Measurements from ENCODE around the gene LYVE1. TPM values are rescaled to one million over a fixed set of nuclear protein-coding genes. Genes with fewer than 3 reads are reported as not detected.

LYVE1 gene
- total RNA-seq, 2 experiments from 2014 or later = not detected

DNA sequence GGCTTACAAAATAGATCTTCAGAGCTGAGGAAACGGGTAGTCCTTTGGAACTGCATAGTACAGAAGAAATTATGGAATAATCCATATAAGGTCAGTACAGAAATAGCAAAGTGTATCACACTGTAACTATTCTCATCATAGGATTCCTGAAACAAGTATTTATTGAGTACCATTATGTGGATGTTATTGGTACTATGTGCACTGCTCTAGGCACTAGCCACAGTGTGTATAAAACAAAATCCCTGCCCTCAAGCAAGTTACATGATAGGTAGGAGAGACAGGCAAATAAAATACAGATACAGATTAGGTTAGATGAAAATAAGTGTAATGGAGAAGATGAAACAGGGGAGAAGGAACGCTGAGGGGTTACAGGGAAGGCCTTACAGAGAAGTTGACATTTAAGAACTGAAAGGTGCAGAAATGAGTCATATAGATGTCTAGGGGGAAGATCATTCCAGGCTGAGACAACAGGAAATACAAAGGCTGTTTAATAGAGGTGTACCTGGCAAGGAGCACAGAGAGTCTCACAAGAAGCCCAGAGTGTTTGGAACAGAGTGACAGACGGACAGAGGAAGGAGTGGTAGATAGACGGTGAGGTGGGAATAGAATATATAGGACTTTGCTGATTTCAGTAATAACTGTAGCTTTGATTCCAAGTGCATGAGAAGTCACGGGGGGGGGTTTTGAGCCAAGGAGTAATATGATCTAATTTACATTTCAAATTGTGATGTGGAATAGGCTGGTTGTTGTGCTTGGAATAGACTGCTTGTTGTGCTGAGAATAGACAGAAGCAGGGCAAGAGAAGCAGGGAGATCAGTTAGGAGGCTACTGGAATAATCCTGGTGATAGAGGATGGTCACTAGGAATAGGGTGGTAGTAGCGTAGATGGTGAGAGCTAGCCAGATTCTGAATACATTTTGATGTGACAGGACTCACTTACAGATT, 41.2 kb downstream of the LYVE1 start:
- Mint-ChIP-seq H3K4me3 (no peak overlapping the region), H3K4me1 (ENCODE audit: low read depth) (peaks cover 8% of the 10 kb centered on the region), H3K36me3 (ENCODE audit: low read depth) (peaks cover 75% of the 10 kb centered on the region), H3K9me3 (no peaks in the 10 kb centered on the region), H3K27ac (no peak overlapping the region), H3K27me3 (no peaks in the 10 kb centered on the region)
- ChIA-PET POLR2A (interaction anchor here (0.5 kb wide), 1 partner anchor 10 kb away, joined by 3 read pairs; no protein-coding TSS in a partner anchor), CTCF (interaction anchor here (1.6 to 2.3 kb wide), 2 partner anchors 14 kb away, joined by 8 to 21 read pairs; partner anchors contain the start of gene RNF141)
- no peak overlapping the region for H3K27ac ChIP-seq (ENCODE audit: low read depth in 1 of 2, low read length in 2 of 2)
- peaks cover 65% of the 10 kb centered on the region for H3K36me3 ChIP-seq (ENCODE audit: insufficient read depth, low read length)
- DNase-seq (no peak), ATAC-seq (ENCODE audit: poor library complexity) (no peak)
- no peak overlapping the region for H3K4me3 ChIP-seq (ENCODE audit: low read length)
- H3K4me1 ChIP-seq (ENCODE audit: insufficient read depth, low read length) = no peaks in the 10 kb centered on the region
- intact Hi-C loops (cut with DNase I, micrococcal nuclease) = no loop called here
- TF ChIP-seq, protein P1, sequence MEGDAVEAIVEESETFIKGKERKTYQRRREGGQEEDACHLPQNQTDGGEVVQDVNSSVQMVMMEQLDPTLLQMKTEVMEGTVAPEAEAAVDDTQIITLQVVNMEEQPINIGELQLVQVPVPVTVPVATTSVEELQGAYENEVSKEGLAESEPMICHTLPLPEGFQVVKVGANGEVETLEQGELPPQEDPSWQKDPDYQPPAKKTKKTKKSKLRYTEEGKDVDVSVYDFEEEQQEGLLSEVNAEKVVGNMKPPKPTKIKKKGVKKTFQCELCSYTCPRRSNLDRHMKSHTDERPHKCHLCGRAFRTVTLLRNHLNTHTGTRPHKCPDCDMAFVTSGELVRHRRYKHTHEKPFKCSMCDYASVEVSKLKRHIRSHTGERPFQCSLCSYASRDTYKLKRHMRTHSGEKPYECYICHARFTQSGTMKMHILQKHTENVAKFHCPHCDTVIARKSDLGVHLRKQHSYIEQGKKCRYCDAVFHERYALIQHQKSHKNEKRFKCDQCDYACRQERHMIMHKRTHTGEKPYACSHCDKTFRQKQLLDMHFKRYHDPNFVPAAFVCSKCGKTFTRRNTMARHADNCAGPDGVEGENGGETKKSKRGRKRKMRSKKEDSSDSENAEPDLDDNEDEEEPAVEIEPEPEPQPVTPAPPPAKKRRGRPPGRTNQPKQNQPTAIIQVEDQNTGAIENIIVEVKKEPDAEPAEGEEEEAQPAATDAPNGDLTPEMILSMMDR (IDR thresholded peaks at IDR 0.05) = no peak
- no peaks in the 10 kb centered on the region for H3K9me3 ChIP-seq (ENCODE audit: control insufficient read depth in 1 of 2, insufficient read depth in 1 of 2, low read length in 2 of 2)
- no peaks in the 10 kb centered on the region for H3K27me3 ChIP-seq (ENCODE audit: control insufficient read depth in 1 of 2, insufficient read depth in 2 of 2, low read length in 2 of 2)

DNA sequence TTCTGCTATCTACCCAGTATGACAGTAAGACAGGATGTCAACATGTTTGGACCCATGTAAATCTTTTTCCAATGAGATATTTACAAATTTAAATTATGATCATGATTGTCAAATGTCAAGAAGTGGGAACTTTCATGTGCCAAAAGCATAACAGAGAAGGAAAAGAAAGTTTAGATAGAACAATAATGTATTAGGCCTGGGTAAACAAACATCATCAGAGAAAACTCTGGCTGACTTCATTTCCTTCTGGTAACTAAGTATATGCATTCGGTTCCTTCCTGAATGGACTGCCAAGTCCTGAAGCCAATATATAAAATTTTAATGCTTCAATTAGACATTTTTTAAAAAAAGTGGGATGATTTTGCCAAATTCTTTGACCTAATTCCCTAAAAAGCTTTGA, 44.0 kb downstream of the LYVE1 start:
- intact Hi-C loops (cut with DNase I, micrococcal nuclease) = no loop called here
- H3K9me3 Mint-ChIP-seq = no peaks in the 10 kb centered on the region
- Histone ChIP-seq H3K9me3 (ENCODE audit: control insufficient read depth in 1 of 2, insufficient read depth in 1 of 2, low read length in 2 of 2) (no peaks in the 10 kb centered on the region), H3K27me3 (ENCODE audit: control insufficient read depth in 1 of 2, insufficient read depth in 2 of 2, low read length in 2 of 2) (no peaks in the 10 kb centered on the region), H3K36me3 (ENCODE audit: insufficient read depth, low read length) (peaks cover 62% of the 10 kb centered on the region), H3K27ac (ENCODE audit: low read depth in 1 of 2, low read length in 2 of 2) (no peak overlapping the region), H3K4me1 (ENCODE audit: insufficient read depth, low read length) (no peaks in the 10 kb centered on the region), H3K4me3 (ENCODE audit: low read length) (no peak overlapping the region)
- ATAC-seq (ENCODE audit: poor library complexity) (no peak), DNase-seq (no peak)
- no peak overlapping the region for H3K27ac Mint-ChIP-seq
- no peaks in the 10 kb centered on the region for H3K27me3 Mint-ChIP-seq
- TF ChIP-seq, protein P1 (IDR thresholded peaks at IDR 0.05) = no peak
- H3K4me3 Mint-ChIP-seq = no peak overlapping the region
- peaks cover 81% of the 10 kb centered on the region for H3K36me3 Mint-ChIP-seq (ENCODE audit: low read depth)
- ChIA-PET POLR2A (no interaction called here), CTCF (interaction anchor here (2.0 kb wide), 1 partner anchor 16 kb away, joined by 11 read pairs; the partner anchor contains the start of gene RNF141)
- peaks cover 8% of the 10 kb centered on the region for H3K4me1 Mint-ChIP-seq (ENCODE audit: low read depth)

DNA sequence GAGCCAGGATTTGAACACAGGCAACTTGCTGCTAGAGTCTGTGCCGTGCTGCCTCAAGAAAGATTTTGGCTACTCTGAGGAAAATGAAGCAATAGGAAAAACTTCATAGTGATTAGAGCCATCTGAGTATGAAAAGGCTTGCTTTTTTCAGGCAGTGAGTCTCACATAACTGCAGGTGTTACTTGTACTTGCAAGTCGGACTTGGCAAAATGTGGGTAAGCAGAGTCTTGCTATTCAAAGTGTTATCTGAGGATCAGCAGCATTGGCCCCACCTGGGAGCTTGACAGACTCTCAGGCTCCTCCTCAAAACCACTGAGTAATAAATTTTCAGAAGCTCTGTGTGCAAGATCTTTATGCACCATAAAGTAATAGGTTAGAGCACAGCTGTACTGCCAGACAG, 45.5 kb downstream of the LYVE1 start:
- no peaks in the 10 kb centered on the region for H3K9me3 ChIP-seq (ENCODE audit: control insufficient read depth in 1 of 2, insufficient read depth in 1 of 2, low read length in 2 of 2)
- no peaks in the 10 kb centered on the region for H3K4me1 ChIP-seq (ENCODE audit: insufficient read depth, low read length)
- ATAC-seq (ENCODE audit: poor library complexity) (no peak), DNase-seq (no peak)
- peaks cover 56% of the 10 kb centered on the region for H3K36me3 ChIP-seq (ENCODE audit: insufficient read depth, low read length)
- TF ChIP-seq, protein P1 (IDR thresholded peaks at IDR 0.05) = no peak
- H3K27me3 Mint-ChIP-seq = no peaks in the 10 kb centered on the region
- no peaks in the 10 kb centered on the region for H3K9me3 Mint-ChIP-seq
- intact Hi-C loops (cut with DNase I, micrococcal nuclease) = no loop called here
- ChIA-PET POLR2A (no interaction called here), CTCF (interaction anchor here (2.0 kb wide), 1 partner anchor 18 kb away, joined by 11 read pairs; the partner anchor contains the start of gene RNF141)
- peaks cover 77% of the 10 kb centered on the region for H3K36me3 Mint-ChIP-seq (ENCODE audit: low read depth)
- peaks cover 8% of the 10 kb centered on the region for H3K4me1 Mint-ChIP-seq (ENCODE audit: low read depth)
- no peak overlapping the region for H3K27ac Mint-ChIP-seq
- no peaks in the 10 kb centered on the region for H3K27me3 ChIP-seq (ENCODE audit: control insufficient read depth in 1 of 2, insufficient read depth in 2 of 2, low read length in 2 of 2)
- no peak overlapping the region for H3K4me3 ChIP-seq (ENCODE audit: low read length)
- no peak overlapping the region for H3K4me3 Mint-ChIP-seq
- H3K27ac ChIP-seq (ENCODE audit: low read depth in 1 of 2, low read length in 2 of 2) = no peak overlapping the region

Data from CD4-positive, alpha-beta T cell (primary cell).